Mesenchymal stem cell (in vitro differentiated cells and primary cell): ENCODE measurements around the gene RBM10. TPM values are rescaled to one million over a fixed set of nuclear protein-coding genes. Genes with fewer than 3 reads are reported as not detected.

Experiments used
- small RNA-seq: library from polyadenylated mRNA; stranded (forward); fragments of <200 nt; extraction: miRNeasy Mini kit (QIAGEN cat#:217004); gene quantifications from one replicate; pipeline ENCODE3, GENCODE V24; 2013; ENCODE audit warnings: low read depth

RBM10 gene

Small RNA genes within 50 kb of the gene (small RNA-seq; reads per million reads assigned to genes)
- gene RNU12-2P = not detected
